Tibial nerve (tissue), 4 donors: Measurements from ENCODE around the gene CDC42EP5. TPM values are rescaled to one million over a fixed set of nuclear protein-coding genes. Genes with fewer than 3 reads are reported as not detected.

Source experiments
- DNase-seq, 2 donors: peaks; one replicate each; pipeline ENCODE4 v3.0.0-alpha.2; 2019; ENCODE audit warnings: low spot score in 2 of 2
- H3K27ac ChIP-seq, 4 donors: fragments of 200-600 bp; sonication (generic) in 3 of 4; one replicate each; pipeline ENCODE4 v1.5.1; 2017 to 2019; ENCODE audit warnings: mild to moderate bottlenecking in 1 of 4
- H3K27me3 ChIP-seq, 2 donors: fragments of 200-600 bp; sonication (generic) in 1 of 2; one replicate each; pipeline versions ENCODE4 v1.5.1 to v1.6.0; 2017 to 2019
- H3K36me3 ChIP-seq, 3 donors: fragments of 200-600 bp; sonication (generic); one replicate each; pipeline ENCODE4 v1.5.1; 2018 to 2019
- H3K4me1 ChIP-seq, 4 donors: fragments of 200-600 bp; sonication (generic) in 3 of 4; one replicate each; pipeline ENCODE4 v1.5.1; 2017 to 2019
- H3K4me3 ChIP-seq, 4 donors: fragments of 200-600 bp; sonication (generic) in 3 of 4; one replicate each; pipeline ENCODE4 v1.5.1; 2017 to 2019; ENCODE audit warnings: mild to moderate bottlenecking in 1 of 4, moderate library complexity in 1 of 4
- H3K9me3 ChIP-seq, 4 donors: fragments of 200-600 bp; sonication (generic) in 3 of 4; one replicate each; pipeline ENCODE4 v1.5.1; 2017 to 2019
- CTCF ChIP-seq, 5 experiments: fragments of 200-600 bp in 3 of 5; fragments of 450-650 bp in 2 of 5; sonication (generic) in 3 of 5; IDR thresholded peaks; one replicate each; pipeline ENCODE4 v1.5.1; 2016 to 2019; ENCODE audit warnings: antibody characterized with exemption in 5 of 5, mild to moderate bottlenecking in 3 of 5, moderate library complexity in 2 of 5
- EP300 ChIP-seq, 2 donors: sonication (generic); formaldehyde crosslinking; IDR thresholded peaks; one replicate each; pipeline ENCODE4 v1.6.1; 2017; ENCODE audit warnings: antibody characterized with exemption in 2 of 2, mild to moderate bottlenecking in 1 of 2
- POLR2A ChIP-seq, 2 donors: fragments of 450-650 bp; IDR thresholded peaks; one replicate each; pipeline ENCODE4 v1.6.1; 2017; ENCODE audit warnings: antibody characterized with exemption in 2 of 2, mild to moderate bottlenecking in 2 of 2, moderate library complexity in 2 of 2
- WGBS, 2 donors: methylation state at CpG; one replicate each; pipeline ENCODE4 v1.1.5; 2018; 5-methylcytosine and 5-hydroxymethylcytosine counted together
- total RNA-seq, 4 donors: library from RNA; depleted of rRNA; stranded (reverse); fragments of >200 nt; gene quantifications; one replicate each; pipeline ENCODE4 v1.1.0, GENCODE V29; 2016

Gene CDC42EP5
- total RNA-seq, 4 donors from 2014 or later, result 38.9 to 62.2 (median 50.2) TPM

GRCh38 chr19:54427586-54427985, 45.5 kb downstream of the CDC42EP5 start:
- H3K27ac ChIP-seq, result no peak overlapping the region
- H3K4me3 ChIP-seq, result no peak overlapping the region
- H3K27me3 ChIP-seq, result peaks cover 0 to 45% of the 10 kb centered on the region in 2 donors
- H3K4me1 ChIP-seq, result peaks cover 0 to 33% (median 13%) of the 10 kb centered on the region in 4 donors
- H3K9me3 ChIP-seq, result no peaks in the 10 kb centered on the region
- no peak for DNase-seq
- TF ChIP-seq EP300 (IDR thresholded peaks at IDR 0.05) (no peak), POLR2A (IDR thresholded peaks at IDR 0.05) (no peak), CTCF (IDR thresholded peaks at IDR 0.05) (no peak)
- no peaks in the 10 kb centered on the region for H3K36me3 ChIP-seq
- WGBS, 2 donors, result 84 to 85% methylated on average over 11 of the region's 11 CpGs

- no peaks in the 10 kb centered on the region for H3K9me3 ChIP-seq
- no peak overlapping the region for H3K4me3 ChIP-seq
- H3K36me3 ChIP-seq, result no peaks in the 10 kb centered on the region
- no peak for DNase-seq
- peaks cover 0 to 50% of the 10 kb centered on the region in 2 donors for H3K27me3 ChIP-seq
- WGBS, 2 donors, result 72 to 75% methylated on average over 15 of the region's 17 CpGs
- TF ChIP-seq POLR2A (IDR thresholded peaks at IDR 0.05) (no peak), CTCF (IDR thresholded peaks at IDR 0.05) (no peak)
- no peak overlapping the region for H3K27ac ChIP-seq
- peaks cover 0 to 40% (median 16%) of the 10 kb centered on the region in 4 donors for H3K4me1 ChIP-seq
These were observed 46.7 kb downstream of the CDC42EP5 start for GRCh38 chr19:54426291-54426931.

- Histone ChIP-seq H3K4me3 (no peak overlapping the region), H3K9me3 (no peaks in the 10 kb centered on the region), H3K27ac (no peak overlapping the region), H3K4me1 (peaks cover 0 to 40% (median 10%) of the 10 kb centered on the region in 4 donors), H3K36me3 (no peaks in the 10 kb centered on the region), H3K27me3 (peaks cover 0 to 51% of the 10 kb centered on the region in 2 donors)
- DNase-seq, result no peak
- TF ChIP-seq CTCF (IDR thresholded peaks at IDR 0.05) (no peak), POLR2A (IDR thresholded peaks at IDR 0.05) (no peak), EP300 (IDR thresholded peaks at IDR 0.05) (no peak)
- 71 to 75% methylated on average over 5 of the region's 5 CpGs for WGBS, 2 donors
These were observed 47.7 kb downstream of the CDC42EP5 start for GRCh38 chr19:54425382-54425723.

DNA sequence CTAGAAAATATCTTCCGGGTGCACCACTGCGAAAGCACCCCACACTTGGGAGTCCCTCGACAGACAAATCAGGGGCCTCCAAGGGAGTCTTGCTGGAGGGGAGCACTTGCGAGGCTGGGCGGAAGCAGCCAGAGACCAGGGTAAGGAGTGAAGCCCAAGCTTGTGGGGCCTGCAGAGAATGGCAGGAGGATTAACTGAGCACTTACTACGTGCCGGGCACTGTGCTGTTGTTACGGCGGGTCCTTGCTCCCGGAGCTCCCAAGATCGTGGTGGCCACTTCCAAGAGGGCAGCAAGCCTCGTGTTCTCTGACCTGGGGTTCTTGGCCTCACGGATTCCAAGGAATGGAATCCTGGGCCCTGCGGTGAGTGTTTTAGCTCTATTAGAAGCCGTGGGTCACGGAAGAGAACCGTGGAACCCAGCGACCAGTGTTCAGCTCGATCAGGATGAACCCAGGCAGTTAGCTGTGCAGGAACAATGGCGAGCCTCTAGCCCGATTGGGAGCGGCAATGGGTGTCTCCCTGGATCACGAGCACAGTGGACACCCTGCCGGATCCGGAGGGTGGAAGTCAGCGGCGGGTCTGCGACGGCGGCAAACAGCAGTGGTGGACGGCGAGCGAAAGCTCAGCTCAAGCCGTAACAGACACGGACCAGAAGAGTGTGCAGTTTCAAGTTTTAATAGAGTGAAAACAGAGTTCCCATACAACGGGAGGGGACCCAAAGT, 48.3 kb downstream of the CDC42EP5 start:
- Histone ChIP-seq H3K27me3 (peaks cover 0 to 50% of the 10 kb centered on the region in 2 donors), H3K4me3 (no peak overlapping the region), H3K9me3 (no peaks in the 10 kb centered on the region), H3K4me1 (peaks cover 0 to 40% (median 5%) of the 10 kb centered on the region in 4 donors), H3K27ac (no peak overlapping the region), H3K36me3 (no peaks in the 10 kb centered on the region)
- DNase-seq, result no peak
- WGBS, 2 donors, result 86 to 88% methylated on average over 31 to 36 of the region's 36 CpGs
- TF ChIP-seq CTCF (IDR thresholded peaks at IDR 0.05) (no peak), POLR2A (IDR thresholded peaks at IDR 0.05) (no peak), EP300 (IDR thresholded peaks at IDR 0.05) (no peak)

GRCh38 chr19:54424201-54424600, 48.9 kb downstream of the CDC42EP5 start:
- 89 to 91% methylated on average over 14 of the region's 14 CpGs for WGBS, 2 donors
- peaks cover 0 to 40% (median 4%) of the 10 kb centered on the region in 4 donors for H3K4me1 ChIP-seq
- no peak for DNase-seq
- H3K27ac ChIP-seq, result no peak overlapping the region
- H3K27me3 ChIP-seq, result peaks cover 0 to 43% of the 10 kb centered on the region in 2 donors
- H3K4me3 ChIP-seq, result no peak overlapping the region
- H3K36me3 ChIP-seq, result no peaks in the 10 kb centered on the region
- TF ChIP-seq POLR2A (IDR thresholded peaks at IDR 0.05) (no peak), CTCF (IDR thresholded peaks at IDR 0.05) (no peak), EP300 (IDR thresholded peaks at IDR 0.05) (no peak)
- H3K9me3 ChIP-seq, result no peaks in the 10 kb centered on the region
